Stimulated activated CD4-positive, alpha-beta T cell treated with anti-CD3 and anti-CD28 coated beads, Interleukin-1b, Interleukin-23, amount 100 ng/mL, for 4 hours (primary cell): ENCODE measurements around the gene PC.

ENCODE experiments used
- DNase-seq, 2 donors: peaks; one replicate each; pipeline ENCODE4 v3.0.0-alpha.2; 2020; ENCODE audit warnings: low read depth in 2 of 2

PC gene

DNA sequence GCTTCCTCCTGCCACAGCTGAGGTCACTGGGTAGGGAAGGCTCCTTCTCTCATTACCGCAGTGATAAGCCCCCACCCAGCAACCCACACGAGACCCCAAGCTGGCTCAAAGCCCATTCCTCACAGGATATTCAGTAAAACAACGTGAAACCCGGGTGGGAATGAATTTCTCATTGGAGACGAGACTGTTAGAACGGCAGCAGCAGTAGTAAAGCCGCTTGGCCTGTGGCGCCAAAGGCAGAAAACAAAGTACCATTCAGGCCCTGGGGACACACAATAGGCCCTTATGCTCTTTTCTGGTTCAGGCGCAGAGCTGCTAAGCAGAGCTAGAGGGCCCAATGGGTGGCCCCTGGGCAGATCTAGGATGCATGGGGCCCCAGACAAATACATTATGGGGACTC lies 45.3 kb downstream of the PC start:
- no peak for DNase-seq

DNA sequence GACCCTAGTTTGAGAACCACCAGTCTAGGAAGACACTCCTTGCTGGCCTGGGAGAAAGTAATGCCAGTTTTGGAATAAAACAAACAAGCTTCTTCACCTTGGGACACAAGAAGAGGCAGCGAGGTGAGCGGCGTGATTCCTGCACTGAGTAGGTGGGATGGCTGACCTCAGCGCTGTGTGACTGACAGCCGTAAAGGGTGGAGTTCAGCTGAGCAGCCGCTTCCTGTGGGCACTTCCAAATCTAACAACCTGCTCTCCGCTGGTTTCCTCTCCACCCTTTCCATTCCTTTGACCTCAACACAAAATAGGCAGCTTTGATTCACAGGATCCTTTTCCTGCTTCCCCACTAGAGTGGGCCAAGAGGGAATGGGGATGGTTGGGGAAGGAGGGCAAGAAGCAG lies 45.8 kb downstream of the PC start:
- no peak for DNase-seq

DNA sequence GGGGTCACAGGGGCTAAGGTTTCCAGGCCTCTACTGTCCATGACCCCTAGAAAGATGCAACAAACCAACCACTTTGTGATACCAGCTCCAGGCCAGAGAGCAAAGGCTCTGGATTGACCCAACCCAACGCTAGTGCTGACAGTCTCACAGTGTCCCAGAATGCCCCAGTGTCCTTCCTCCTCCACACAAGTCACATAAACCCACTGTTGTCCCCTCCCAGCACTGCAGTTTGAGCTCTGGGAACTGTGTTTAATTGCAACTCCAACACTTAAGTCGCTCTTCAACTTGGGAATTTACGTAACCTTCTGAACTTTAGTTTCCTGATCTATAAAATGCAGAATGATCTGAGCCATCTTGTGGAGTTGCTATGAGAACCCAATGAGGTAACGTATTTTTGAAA lies 47.5 kb downstream of the PC start:
- no peak for DNase-seq

DNA sequence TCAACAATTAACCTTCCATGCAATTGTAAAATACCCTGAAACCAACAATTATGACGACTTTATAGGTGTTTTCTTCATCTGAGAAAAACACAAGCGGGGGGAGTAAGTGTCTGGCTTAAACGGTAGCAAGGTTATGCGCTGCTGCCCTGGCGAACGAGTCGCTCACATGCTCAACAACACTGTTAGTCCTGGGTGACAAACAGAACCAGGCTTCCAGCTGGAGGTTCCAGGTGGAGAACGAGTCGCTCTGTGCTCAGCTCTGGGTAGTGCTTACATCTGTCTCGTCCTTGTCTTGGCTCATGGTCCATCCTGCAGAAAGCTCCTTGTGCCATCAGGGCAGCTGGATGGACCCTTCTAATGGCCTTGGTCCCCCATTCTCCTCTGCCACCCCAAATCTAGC lies 48.2 kb downstream of the PC start:
- no peak for DNase-seq

DNA sequence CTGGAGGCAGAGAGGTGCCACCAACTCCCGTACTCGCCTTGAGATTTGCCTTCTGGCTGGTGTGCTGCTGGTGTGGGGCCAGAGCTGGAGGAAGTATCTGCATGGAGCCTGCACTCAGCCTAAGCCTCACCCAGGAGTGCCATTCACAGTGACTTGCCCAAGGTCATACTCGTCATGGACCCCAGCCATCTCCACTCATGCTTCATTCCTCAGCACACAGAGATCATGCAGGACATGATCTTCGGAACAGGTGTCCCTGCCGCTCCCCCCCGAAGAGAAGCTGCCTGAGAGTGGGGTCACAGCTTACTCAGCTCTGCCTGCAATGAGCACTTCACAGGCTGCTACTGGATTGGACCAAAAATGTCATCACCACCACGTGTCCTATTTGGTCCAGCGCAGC lies 49.0 kb downstream of the PC start:
- no peak for DNase-seq

DNA sequence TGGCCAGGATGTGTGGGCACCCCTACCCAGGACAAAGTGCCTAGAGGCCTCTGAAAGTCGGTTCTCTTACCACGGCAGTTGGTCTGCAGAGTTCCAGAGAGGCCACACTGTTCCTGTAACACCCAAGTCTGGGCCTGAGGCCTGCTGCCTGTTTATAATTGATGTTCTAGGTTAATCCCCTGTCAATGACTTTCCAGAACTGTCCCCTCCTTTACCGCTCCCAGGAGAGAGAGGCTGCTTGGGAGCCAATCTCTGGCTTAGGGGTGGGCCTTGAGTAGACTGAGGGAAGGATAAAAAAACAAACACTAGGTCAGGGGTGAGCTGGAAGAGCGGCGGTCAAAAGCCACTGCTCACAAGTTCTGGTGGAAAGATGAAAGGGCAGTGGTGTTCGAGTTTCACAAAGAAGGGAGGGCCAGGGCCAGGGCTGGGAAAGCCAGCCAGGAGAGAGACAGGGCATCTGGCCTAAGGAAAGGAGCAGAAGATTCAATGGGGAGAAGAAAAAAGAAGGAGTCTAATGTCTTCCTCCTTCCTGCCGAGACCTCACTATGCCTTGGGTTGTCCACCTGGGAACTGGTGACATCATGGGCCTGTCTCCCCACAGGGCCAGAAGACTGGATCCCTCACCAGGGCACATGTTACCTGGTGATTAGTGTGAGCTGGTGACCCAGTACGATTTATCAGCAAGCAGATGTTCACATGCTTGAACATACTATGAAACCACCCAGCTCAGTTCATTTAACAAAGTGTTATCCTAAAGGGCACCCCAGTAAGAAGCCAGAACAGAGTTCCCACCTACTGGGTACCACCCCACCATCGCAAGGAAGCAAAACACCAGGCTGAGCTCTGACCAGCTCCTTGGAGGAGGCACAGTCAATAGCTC lies 50.2 kb downstream of the PC start:
- DNase-seq: no peak

DNA sequence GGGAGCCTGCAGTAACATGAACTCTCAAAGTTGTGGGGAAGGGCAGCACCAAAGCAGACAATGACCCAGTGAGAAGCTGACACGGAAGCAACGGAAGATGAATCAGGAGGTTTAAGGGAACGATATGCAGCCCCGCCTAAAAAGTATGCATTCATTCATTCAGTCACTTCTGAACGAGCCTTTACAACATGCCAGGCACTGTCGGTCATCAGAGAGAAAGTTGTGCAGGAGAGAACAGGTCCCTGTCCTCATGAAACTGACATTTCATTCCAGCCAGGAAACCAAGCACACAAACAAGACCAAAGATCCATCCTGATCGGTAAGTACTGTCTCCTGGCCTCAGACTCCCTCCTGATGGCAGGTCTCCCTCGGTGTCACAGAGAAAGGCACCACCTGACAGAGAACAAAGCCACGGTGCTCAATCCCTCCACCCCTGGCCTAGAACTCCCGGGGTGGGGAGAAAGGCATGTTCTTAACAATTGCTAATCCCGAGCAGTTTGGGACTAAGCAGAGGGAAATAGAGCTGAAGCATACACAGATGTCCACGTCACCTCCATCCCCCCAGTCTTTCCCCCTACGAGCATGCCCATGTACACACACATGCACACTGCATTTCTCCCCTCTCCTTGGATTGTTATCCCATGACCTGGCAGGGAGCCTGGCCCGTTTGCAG lies 52.0 kb downstream of the PC start:
- no peak for DNase-seq

DNA sequence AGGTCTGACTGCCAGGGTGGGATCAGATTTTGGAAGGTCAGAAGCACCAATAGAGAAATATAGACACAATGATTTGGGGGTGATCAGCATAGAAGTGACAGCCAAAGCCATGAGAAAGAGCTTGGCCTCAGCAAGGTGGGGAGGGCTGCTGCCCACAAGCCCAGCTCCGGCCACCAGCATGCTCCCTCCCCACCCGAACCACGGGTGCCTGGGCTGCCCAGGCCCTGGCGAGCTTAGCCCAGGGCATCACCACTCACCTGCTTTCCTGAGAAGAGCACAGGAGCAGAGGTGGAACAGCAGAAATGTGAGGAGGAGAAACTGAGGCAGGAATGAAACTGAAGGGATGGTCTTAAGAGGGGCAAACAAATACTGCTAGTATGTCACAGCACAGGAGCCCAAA lies 52.6 kb downstream of the PC start:
- no peak for DNase-seq

DNA sequence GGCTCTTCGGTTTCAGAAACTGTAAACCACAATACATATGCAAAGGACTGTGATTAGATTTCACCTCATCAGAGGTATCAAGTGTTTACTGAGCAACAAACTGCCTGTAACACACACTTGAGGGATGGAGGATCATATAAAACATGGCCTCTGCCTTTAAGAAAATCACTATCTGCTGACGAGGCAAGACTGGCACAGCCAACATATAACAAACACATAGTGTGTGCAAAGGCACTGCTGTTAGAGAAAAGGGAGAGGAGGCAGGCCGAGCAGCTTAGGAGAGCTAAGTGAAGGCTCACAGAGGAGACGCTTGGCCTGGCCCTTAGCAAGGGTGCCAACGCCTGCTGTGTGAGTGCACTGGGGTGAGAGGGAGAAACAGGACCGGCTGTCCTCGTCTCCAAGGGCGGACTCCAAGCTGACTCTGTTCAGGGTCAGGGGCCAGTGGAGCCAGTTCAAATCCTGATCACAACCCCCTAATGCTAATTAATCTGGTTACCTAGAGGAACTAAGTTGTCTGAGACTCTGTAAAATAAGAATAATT lies 53.1 kb downstream of the PC start:
- no peak for DNase-seq

DNA sequence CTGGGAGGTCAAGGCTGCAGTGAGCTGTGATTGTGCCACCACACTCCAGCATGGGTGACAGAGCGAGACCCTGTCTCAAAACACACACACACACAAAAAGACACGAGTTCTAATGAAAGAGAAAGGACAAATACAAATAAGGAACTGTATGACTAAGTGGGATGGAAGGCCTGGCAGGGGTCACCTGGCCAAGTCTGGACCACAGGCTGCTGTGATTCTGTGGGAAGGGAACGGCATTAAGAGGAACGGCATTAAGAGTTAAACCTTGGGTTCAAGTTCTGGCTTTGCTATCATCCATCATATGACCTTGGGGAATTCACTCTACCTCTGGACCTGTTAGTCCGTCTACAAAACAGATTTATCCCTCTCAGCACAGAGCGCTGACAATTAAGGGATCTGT lies 53.6 kb downstream of the PC start:
- DNase-seq: no peak

DNA sequence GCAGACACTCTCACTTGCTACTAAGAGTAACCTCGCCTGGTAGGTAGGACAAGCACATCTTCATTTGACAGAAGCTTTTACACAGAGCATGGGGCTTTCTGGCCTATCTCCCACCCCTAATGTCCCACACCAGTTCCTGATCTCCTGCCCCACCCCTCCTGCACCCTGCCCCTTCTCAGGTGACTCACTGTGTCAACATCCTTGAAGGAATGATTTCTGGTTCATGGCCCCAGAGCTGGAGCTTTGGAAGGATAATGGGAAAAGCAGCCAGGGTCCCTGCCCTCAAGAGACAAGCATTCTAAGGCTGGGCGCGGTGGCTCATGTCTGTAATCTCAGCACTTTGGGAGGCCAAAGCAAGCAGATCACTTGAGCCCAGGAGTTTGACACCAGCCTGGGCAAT lies 54.1 kb downstream of the PC start:
- no peak for DNase-seq

DNA sequence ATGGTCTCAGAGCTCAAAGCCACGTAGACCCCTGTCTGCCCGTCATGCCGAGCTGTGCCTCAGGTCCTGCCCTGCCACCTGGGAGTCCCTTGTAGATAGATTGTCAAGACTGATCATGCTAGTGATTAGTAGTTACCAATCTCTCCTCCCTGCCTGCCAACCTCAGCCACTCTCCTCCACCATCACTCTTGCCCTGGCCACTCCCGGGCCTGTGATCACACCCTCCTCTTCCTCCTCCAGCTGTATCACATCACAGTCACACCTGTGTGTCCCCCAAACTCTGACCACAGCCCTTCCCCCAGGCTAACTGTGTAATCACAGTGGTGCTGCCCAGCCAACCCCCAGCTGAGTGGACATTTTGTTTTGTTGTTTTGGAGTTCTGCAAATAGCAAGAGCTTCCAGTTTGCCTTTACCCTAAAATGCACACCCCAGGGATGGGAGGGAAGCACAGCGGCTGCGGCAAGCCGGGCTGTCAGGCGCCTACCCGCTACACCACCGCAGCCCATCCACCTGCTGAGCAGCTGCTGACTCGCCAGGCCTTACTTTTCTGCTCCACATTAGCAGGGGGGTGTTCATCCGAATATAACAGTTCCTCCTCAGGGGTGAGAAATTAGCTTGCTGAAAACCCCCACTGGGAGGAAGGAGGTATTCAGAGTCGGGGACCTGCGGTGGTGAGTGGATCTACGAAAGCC lies 55.6 kb downstream of the PC start:
- DNase-seq: no peak

DNA sequence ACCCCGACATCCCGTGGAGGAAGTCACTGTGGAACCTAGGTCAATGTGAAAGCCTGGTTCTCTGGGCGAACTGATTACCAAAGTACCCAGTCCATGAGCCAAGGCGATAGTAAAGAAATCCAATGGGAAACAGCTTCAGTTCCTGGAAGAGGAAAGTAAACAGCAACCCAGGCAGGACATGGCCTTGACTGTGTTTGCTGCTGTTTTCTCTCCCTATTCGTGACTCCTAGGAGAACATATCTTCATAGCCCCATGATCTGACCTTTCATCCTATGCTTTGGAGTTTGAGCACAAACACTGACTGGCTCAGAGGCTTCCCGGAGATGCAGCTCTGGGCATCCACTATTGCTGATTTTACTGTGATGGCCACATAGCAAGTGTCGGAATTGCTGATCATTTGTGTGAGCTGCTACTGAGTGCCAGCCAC lies 56.2 kb downstream of the PC start:
- no peak for DNase-seq

DNA sequence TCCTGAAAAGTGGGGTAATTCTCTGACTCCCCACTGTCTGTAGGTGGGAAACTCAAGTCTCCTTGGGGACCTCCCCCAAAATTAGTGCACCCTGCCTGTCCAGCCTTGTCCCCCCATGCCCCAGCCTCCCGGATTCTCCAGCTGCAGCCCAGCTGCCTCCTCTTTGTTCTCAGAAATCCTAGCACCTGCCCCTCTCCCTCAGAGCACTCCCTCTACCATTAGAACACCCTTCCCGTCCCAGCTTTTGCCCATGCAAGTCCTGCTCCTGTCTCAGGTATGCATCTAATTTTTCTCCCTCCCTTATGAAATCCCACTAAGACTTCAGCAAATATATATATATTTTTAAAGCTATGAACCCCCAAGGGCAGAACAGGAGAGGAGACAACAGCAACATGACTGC lies 64.0 kb downstream of the PC start:
- DNase-seq: no peak

DNA sequence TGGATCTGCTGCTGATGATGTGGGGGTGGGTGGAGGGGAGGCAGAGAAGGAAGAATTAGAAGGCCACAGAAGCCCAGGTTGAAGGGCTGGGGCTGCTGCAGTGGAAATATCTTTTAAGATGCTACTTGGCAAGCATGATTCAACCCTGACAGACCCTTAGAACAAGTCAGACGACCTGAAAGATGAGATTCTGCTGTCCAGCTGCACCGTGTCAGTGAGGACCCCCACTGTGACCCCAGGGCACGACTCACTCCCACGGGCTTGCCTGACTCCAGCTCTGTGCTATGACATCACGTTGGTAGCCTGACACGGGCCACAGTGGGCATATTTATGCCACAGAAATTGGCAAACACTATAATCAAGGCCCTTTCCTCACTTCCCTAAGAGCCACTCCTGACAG lies 65.3 kb downstream of the PC start:
- DNase-seq: no peak

DNA sequence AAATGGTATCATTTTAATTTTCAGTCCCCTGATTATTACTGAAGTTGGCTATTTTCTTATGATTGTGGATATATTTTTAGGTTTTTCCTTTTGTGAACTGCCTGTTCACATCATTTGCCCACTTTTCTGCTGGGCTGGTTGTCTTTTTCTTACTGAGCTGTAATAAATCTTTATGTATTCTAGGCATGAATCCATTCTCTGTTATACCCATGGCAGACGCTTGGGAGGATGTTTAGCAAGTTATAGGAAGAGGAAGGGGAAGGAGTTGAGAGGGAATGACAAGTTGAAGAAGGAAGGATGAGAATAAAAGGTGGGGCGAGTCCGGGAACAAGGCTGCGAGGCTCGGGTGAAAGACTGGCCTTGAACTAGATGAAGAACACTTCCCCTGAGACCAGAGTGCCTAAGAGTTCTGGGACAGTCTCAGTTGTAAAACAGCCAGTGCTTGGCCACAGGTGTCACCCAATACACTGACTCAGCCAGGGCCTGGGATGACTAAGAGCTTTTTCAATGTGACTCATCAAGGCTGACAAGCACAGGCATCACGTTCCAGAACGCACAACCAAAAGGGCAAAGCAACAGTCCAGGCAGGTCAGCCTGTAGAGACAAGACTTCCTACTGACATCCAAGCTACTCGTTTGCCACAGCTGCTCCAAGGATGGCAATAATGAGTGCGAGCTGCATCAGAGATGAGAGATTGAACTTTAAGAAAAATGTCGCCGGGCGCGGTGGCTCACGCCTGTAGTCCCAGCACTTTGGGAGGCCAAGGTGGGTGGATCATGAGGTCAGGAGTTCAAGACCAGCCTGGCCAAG lies 66.1 kb downstream of the PC start:
- DNase-seq: peak; percentile 16 to 21

DNA sequence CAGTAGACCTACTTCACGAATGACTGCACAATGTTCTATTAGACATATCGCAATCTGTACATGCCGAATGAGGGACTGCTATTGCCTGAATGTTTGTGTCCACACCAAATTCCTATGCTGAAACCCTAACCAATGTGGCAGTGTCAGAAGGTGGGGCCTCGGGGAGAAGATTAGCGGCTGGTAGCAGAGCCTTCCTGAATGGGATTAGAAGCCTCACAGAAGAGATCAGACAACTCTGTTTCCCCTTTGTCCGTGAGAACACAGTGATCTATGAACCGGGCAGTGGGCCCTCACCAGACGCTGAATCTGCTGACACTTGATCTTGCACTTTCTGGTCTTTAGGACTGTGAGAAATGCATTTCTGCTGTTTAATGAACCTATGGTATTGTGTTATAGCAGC lies 68.2 kb downstream of the PC start:
- DNase-seq: no peak

DNA sequence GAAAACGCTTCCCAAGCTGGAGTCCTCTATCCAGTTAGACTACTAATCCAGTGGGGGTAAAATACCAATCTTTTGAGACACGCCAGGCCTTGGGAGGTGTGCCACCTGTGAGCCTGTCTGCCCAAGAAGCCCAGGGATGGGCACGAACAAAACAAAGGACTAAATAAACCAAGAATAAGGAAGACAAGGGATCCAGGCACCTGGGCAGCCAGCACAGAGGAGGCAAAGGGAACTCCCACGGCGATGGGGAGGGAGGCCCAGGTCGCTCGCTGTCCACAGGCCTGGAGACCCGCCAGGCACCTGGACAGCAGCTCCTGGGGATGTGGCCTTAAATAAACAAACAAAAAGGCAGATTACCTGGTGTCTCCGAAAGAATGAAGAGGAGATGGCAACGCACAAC lies 69.9 kb downstream of the PC start:
- DNase-seq: no peak

DNA sequence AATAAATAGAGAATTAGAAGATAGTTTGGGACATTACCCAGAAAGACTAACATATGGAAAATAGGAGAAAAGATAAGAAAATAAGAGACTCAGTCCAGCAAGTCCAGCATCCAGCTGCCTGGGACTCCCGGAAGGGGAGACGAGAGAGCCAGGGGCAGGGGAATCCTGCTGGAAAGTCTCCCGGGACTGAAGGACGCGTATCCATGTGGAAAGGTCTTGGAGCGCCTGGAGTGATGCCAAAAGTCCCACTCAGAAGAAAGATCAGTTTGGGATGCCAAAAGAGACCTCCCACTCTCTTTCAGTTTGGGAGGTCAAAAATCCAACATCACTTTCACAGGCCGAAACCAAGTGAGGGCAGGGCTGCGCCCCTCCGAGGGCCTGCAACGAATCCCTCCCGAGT lies 70.7 kb downstream of the PC start:
- no peak for DNase-seq

DNA sequence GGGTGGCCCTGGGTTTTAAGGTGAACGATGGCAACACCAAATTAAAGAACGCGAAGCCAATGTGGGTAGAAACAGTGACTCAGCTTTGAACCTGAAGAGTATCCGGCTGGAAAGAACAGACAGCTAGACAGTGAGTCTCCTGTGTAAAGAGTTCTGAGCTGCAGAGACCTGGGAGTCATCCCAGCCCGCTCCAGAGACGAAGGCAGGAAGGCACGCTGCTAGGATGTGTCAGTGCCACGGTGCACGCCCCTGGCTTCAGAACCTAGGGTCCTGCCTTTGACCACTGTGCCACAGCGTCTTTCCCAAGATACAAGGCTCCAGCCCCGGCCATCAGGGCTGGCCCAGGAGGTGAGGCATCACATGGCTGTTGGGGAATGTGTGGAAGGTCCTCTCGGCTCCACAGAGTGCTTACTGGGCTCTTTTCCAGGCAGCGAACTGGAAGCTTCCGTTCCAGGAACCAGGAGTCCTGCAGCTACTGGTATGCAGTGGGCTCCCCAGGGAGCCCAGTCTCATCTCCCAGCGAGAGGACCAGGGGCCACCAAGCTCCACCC lies 71.4 kb downstream of the PC start:
- no peak for DNase-seq

DNA sequence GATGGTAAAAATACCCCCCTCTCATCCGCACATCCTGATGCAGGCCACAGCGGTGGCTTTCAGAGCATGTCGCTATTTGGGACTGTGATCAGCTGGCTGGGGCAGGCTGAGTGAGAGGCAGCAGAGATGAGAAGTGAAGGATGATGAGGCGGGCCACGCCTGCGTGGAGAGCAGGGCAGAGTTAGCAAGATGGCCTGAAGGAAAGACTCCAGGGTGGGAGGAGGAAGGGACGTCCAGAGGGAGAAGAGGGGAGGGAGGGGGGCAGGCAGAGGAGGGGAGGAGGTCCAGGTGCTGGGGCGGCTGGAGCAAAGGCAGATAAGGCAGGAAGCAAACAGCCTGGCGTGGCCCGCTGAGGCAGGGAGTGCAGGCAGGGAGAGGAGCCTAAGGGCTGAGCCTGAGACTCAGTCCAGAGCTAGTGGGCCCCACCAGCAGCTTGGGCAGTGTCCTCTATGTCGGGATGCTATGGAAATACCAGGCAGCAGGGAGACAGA lies 72.2 kb downstream of the PC start:
- DNase-seq: no peak
